Measurements from ENCODE around the gene TEX13D. TPM values are rescaled to one million over a fixed set of nuclear protein-coding genes. Genes with fewer than 3 reads are reported as not detected.

The TEX13D gene
- total and polyA plus RNA-seq, 2 of the 8 experiments (the other 6 are each of a cell fraction or from before 2014, with no cell fraction given): 0.03 to 0.07 TPM

DNA sequence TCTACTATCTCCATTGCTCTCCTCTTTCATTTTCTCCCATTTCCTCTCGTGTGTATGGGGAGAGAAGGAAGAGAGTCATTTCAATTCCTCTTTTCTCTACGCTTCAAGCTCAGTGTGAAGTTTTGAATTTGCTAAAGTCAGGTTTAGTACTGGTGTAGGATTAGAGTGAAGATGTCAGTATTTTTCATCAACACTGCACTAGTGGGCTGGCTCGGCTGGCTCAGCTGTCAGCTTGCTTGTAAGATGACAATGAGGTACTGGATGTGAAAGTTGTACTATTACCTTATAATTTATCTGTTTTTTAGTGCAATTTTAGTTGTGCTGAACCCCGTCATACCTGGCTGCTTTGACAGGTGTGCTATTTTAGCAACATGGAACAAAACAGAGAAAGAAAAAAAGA is 11.8 kb downstream of the TEX13D start:
- 89% methylated on average over 4 of the region's 4 CpGs; no CpG with 5 or more reads in 1 of the 2 experiments for WGBS, 2 experiments (ENCODE audit: extremely low coverage in 1 of 2, insufficient coverage in 1 of 2, insufficient read length in 1 of 2, insufficient replicate concordance in 2 of 2, low coverage in 1 of 2, low lambda C conversion rate in 2 of 2, missing lambda C conversion rate in 1 of 2)
- H3K27me3 ChIP-seq (replicated peaks in 1 of 4; ENCODE audit: control insufficient read depth in 3 of 4, extremely low read depth in 1 of 4, insufficient read depth in 3 of 4, low read length in 3 of 4): no peaks in the 10 kb centered on the region

More for the DNA sequence above, 11.8 kb downstream of the TEX13D start:
- Histone ChIP-seq H3K4me2 (ENCODE audit: insufficient read depth in 1 of 2, low read depth in 2 of 2, low read length in 2 of 2) (no peak overlapping the region), H3K4me3 (ENCODE audit: extremely low read depth in 1 of 4, insufficient read depth in 2 of 4, low read depth in 3 of 4, low read length in 4 of 4) (no peak overlapping the region), H2BK5ac (ENCODE audit: low read depth, low read length) (no peak overlapping the region), H3K79me2 (ENCODE audit: control insufficient read depth in 1 of 2, insufficient read depth in 2 of 2, low read length in 2 of 2) (no peaks in the 10 kb centered on the region), H3K36me3 (ENCODE audit: control insufficient read depth in 2 of 4, insufficient read depth in 4 of 4, low read length in 3 of 4) (no peaks in the 10 kb centered on the region), H2BK120ac (replicated peaks; ENCODE audit: low read depth, low read length) (no peak overlapping the region), H3K56ac (replicated peaks; ENCODE audit: insufficient read length, low read depth, low read length) (no peak overlapping the region), H3K18ac (ENCODE audit: extremely low read depth, low read length) (no peak overlapping the region), H2BK15ac (ENCODE audit: low read length) (no peak overlapping the region), H3K9ac (replicated peaks in 1 of 4; ENCODE audit: extremely low read depth in 1 of 4, low read depth in 3 of 4, low read length in 3 of 4) (no peak overlapping the region), H3K4me1 (replicated peaks in 1 of 4; ENCODE audit: control insufficient read depth in 3 of 4, insufficient read depth in 4 of 4, low read length in 3 of 4) (no peaks in the 10 kb centered on the region), H4K5ac (ENCODE audit: insufficient read length, low read depth, low read length) (no peak overlapping the region), H3K4ac (replicated peaks; ENCODE audit: insufficient read length, low read depth, low read length) (no peak overlapping the region), H3K14ac (ENCODE audit: insufficient read length) (no peak overlapping the region), H3K79me1 (ENCODE audit: low read depth, low read length) (no peaks in the 10 kb centered on the region), H4K20me1 (replicated peaks in 1 of 2; ENCODE audit: control insufficient read depth in 1 of 2, insufficient read depth in 2 of 2, low read length in 2 of 2) (no peaks in the 10 kb centered on the region), H3K23ac (ENCODE audit: insufficient read length) (no peak overlapping the region), H3K23me2 (ENCODE audit: low read depth, low read length) (no peaks in the 10 kb centered on the region), H4K91ac (replicated peaks; ENCODE audit: insufficient read length, low read length) (no peak overlapping the region), H2BK12ac (ENCODE audit: low read depth, low read length) (no peak overlapping the region), H2AK5ac (ENCODE audit: low read depth, low read length) (no peak overlapping the region), H2BK20ac (ENCODE audit: low read length) (no peak overlapping the region), H3K27ac (ENCODE audit: low read depth, low read length) (no peak overlapping the region), H4K8ac (ENCODE audit: extremely low read depth, insufficient read depth, low read length) (no peak overlapping the region), H3K9me3 (ENCODE audit: insufficient read depth in 2 of 2, low read depth in 1 of 2, low read length in 1 of 2) (no peaks in the 10 kb centered on the region), H2AFZ (ENCODE audit: low read length) (no peak overlapping the region)
- CTCF ChIA-PET (ENCODE audit: partially characterized antibody): no interaction called here
- DNase-seq (ENCODE audit: low read depth in 1 of 2, low spot score in 2 of 2) (no peak), FAIRE-seq (no peak)
- TF ChIP-seq TAF7 (optimal IDR thresholded peaks at IDR 0.05; ENCODE audit: borderline replicate concordance, low read depth, low read length) (no peak), SIRT6 (IDR thresholded peaks at IDR 0.05; ENCODE audit: low read length) (no peak), SP1 (IDR thresholded peaks at IDR 0.05; ENCODE audit: low read depth, low read length) (no peak)
- TF ChIP-seq, protein P1, sequence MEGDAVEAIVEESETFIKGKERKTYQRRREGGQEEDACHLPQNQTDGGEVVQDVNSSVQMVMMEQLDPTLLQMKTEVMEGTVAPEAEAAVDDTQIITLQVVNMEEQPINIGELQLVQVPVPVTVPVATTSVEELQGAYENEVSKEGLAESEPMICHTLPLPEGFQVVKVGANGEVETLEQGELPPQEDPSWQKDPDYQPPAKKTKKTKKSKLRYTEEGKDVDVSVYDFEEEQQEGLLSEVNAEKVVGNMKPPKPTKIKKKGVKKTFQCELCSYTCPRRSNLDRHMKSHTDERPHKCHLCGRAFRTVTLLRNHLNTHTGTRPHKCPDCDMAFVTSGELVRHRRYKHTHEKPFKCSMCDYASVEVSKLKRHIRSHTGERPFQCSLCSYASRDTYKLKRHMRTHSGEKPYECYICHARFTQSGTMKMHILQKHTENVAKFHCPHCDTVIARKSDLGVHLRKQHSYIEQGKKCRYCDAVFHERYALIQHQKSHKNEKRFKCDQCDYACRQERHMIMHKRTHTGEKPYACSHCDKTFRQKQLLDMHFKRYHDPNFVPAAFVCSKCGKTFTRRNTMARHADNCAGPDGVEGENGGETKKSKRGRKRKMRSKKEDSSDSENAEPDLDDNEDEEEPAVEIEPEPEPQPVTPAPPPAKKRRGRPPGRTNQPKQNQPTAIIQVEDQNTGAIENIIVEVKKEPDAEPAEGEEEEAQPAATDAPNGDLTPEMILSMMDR (IDR thresholded peaks at IDR 0.05; ENCODE audit: control extremely low read depth in 1 of 3, insufficient read depth in 1 of 3, low read depth in 1 of 3, low read length in 3 of 3): no peak
- POLR2A ChIA-PET (ENCODE audit: partially characterized antibody): no interaction called here
